K562 (cell line): ENCODE data around the gene GPR149. TPM values are rescaled to one million over a fixed set of nuclear protein-coding genes. Genes with fewer than 3 reads are reported as not detected.

Source experiments
- ATAC-seq: fragments of 200-7000 bp; cut with Tn5 transposase; 3 replicates; pipeline ENCODE4 v1.9.1; 2020; ENCODE audit warnings: moderate library complexity
- BruUV-seq: library from RNA; stranded (reverse); fragments of 400-500 nt; replicated peaks from 2 replicates; lab custom pipeline; 2021; lab: Mats Ljungman, UMichigan
- CTCF ChIA-PET: fragments of 300-600 bp; formaldehyde crosslinking; extraction: SDS; loops from one replicate; lab custom pipeline; 2021; ENCODE audit warnings: low intra/inter-chr PET ratio; lab: Yijun Ruan, JAX
- POLR2A ChIA-PET: fragments of 300-600, 350-650 bp; sonication (Branson Sonifier 250); formaldehyde crosslinking; extraction: SDS; loops from one replicate; lab custom pipeline; 2021; ENCODE audit warnings: antibody characterized with exemption, inconsistent platforms; lab: Yijun Ruan, JAX
- DNase-seq, 4 experiments: peaks; one replicate each; pipeline versions ENCODE4 v3.0.0 to v3.0.0-alpha.2; 2011 to 2018; ENCODE audit warnings: low spot score in 3 of 4, mixed read lengths in 3 of 4; ENCODE audit errors: extremely low read depth in 1 of 4
- FAIRE-seq: peaks from 2 replicates; lab custom pipeline; 2011; peaks lifted over from hg19 to GRCh38; lab: Jason Lieb, UNC
- H2AFZ ChIP-seq: 2 replicates; pipeline ENCODE4 v1.6.0; 2011; ENCODE audit warnings: low read depth, low read length, control low read depth, inconsistent platforms
- H3K27ac ChIP-seq: fragments of 200-600 bp; 3 replicates; pipeline ENCODE4 v1.8.0; 2011; ENCODE audit warnings: low read depth, mild to moderate bottlenecking, control low read depth, inconsistent platforms, low read length, moderate library complexity, mixed read lengths; ENCODE audit errors: extremely low read depth
- H3K27me3 ChIP-seq, 2 experiments: fragments of 300-600 bp in 1 of 2; 2 replicates in 1 of 2; 3 replicates in 1 of 2; pipeline versions ENCODE4 v1.6.0 to v1.8.0; 2011; ENCODE audit warnings: inconsistent platforms in 2 of 2, low read length in 2 of 2, mild to moderate bottlenecking in 1 of 2, mixed read lengths in 1 of 2, moderate library complexity in 1 of 2; ENCODE audit not compliant: control insufficient read depth in 2 of 2, insufficient read depth in 2 of 2
- H3K36me3 ChIP-seq: fragments of 300-600 bp; 3 replicates; pipeline ENCODE4 v1.8.0; 2011; ENCODE audit warnings: mild to moderate bottlenecking, low read length, inconsistent platforms; ENCODE audit not compliant: control insufficient read depth, insufficient read depth
- H3K4me1 ChIP-seq, 2 experiments: fragments of 200-600 bp in 1 of 2; replicated peaks in 1 of 2; 2 replicates in 1 of 2; 3 replicates in 1 of 2; pipeline versions ENCODE4 v1.5.1 to v1.8.0; 2011; ENCODE audit warnings: inconsistent platforms in 2 of 2, low read length in 2 of 2, mild to moderate bottlenecking in 1 of 2, mixed read lengths in 1 of 2, moderate library complexity in 1 of 2; ENCODE audit not compliant: control insufficient read depth in 2 of 2, insufficient read depth in 2 of 2
- H3K4me2 ChIP-seq: 2 replicates; pipeline ENCODE4 v1.6.1; 2011; ENCODE audit warnings: low read length, control low read depth, inconsistent platforms, mixed read lengths; ENCODE audit not compliant: insufficient read depth
- H3K4me3 ChIP-seq: fragments of 200-600 bp; sonication (generic), shearing (Covaris generic); 2 replicates; pipeline ENCODE4 v1.5.1; 2016; ENCODE audit warnings: control low read depth, inconsistent platforms
- H3K79me2 ChIP-seq: fragments of 200-600 bp; 3 replicates; pipeline ENCODE4 v1.8.0; 2011; ENCODE audit warnings: low read length, inconsistent platforms; ENCODE audit not compliant: control insufficient read depth, insufficient read depth
- H3K9ac ChIP-seq, 2 experiments: 2 replicates each; pipeline versions ENCODE4 v1.6.0 to v1.6.1; 2011; ENCODE audit warnings: low read depth in 2 of 2, low read length in 2 of 2, control low read depth in 1 of 2, inconsistent platforms in 1 of 2, mild to moderate bottlenecking in 1 of 2, mixed read lengths in 1 of 2; ENCODE audit not compliant: insufficient read depth in 1 of 2
- H3K9me1 ChIP-seq: one replicate; pipeline ENCODE4 v1.6.0; 2011; ENCODE audit warnings: inconsistent platforms, mild to moderate bottlenecking, low read length, moderate library complexity; ENCODE audit not compliant: control insufficient read depth, insufficient read depth
- H3K9me3 ChIP-seq: replicated peaks from 2 replicates; pipeline ENCODE4 v1.5.1; 2011; ENCODE audit warnings: low read depth, low read length, inconsistent platforms; ENCODE audit not compliant: control insufficient read depth, insufficient read depth
- H4K20me1 ChIP-seq: replicated peaks from 2 replicates; pipeline ENCODE4 v1.6.1; 2011; ENCODE audit warnings: low read length, inconsistent platforms, mixed read lengths; ENCODE audit not compliant: control insufficient read depth, insufficient read depth
- ERF ChIP-seq: fragments of 450-650 bp; formaldehyde crosslinking; IDR thresholded peaks from 2 replicates; pipeline ENCODE4 v1.4.0; 2020; ENCODE audit warnings: mild to moderate bottlenecking, mixed read lengths
- ETS2 ChIP-seq: IDR thresholded peaks from 2 replicates; pipeline ENCODE4 v1.6.1; 2016; ENCODE audit warnings: borderline replicate concordance, missing genetic modification characterization, mild to moderate bottlenecking, moderate library complexity, missing compliant biosample characterization; ENCODE audit not compliant: poor library complexity, severe bottlenecking
- FOXM1 ChIP-seq, 2 experiments: fragments of 450-650 bp in 1 of 2; sonication (generic) in 1 of 2; formaldehyde crosslinking in 1 of 2; IDR thresholded peaks; 2 replicates each; pipeline versions ENCODE4 v1.6.1 to v1.9.0; 2017 to 2022; ENCODE audit warnings: low read depth in 2 of 2, mild to moderate bottlenecking in 2 of 2, missing genetic modification reagents in 1 of 2, moderate library complexity in 1 of 2
- GATA2 ChIP-seq: sonication (generic); formaldehyde crosslinking; IDR thresholded peaks from 2 replicates; pipeline ENCODE4 v1.4.0; 2020; ENCODE audit warnings: mild to moderate bottlenecking, missing genetic modification reagents
- HOXB6 ChIP-seq: fragments of 250-450 bp; sonication (Bioruptor Pico); IDR thresholded peaks from 2 replicates; pipeline ENCODE4 v1.5.1; 2022; ENCODE audit warnings: mild to moderate bottlenecking, borderline replicate concordance
- KHSRP ChIP-seq: fragments of 450-650 bp; IDR thresholded peaks from 2 replicates; pipeline ENCODE4 v1.6.1; 2017
- PTBP1 ChIP-seq: fragments of 200-400 bp; formaldehyde crosslinking; IDR thresholded peaks from 2 replicates; pipeline ENCODE4 v1.6.1; 2017; ENCODE audit warnings: low read depth, low read length
- SP1 ChIP-seq: sonication (generic); formaldehyde crosslinking; IDR thresholded peaks from 2 replicates; pipeline ENCODE4 v1.8.1; 2022; ENCODE audit warnings: mild to moderate bottlenecking, missing genetic modification reagents
- SP2 ChIP-seq: IDR thresholded peaks from 2 replicates; pipeline ENCODE4 v1.6.1; 2011; ENCODE audit warnings: mild to moderate bottlenecking, low read depth, low read length, moderate library complexity; ENCODE audit not compliant: poor library complexity, severe bottlenecking; ENCODE audit errors: extremely low read depth
- THRAP3 ChIP-seq: fragments of 450-650 bp; IDR thresholded peaks from 2 replicates; pipeline ENCODE4 v1.6.1; 2016; ENCODE audit warnings: mild to moderate bottlenecking, inconsistent platforms, borderline replicate concordance
- TRIM24 ChIP-seq, 2 experiments: fragments of 450-650 bp; IDR thresholded peaks; 2 replicates each; pipeline ENCODE4 v1.6.1; 2016
- ZNF316 ChIP-seq: fragments of 450-650 bp; IDR thresholded peaks from 2 replicates; pipeline ENCODE4 v1.6.1; 2016
- ZNF695 ChIP-seq: fragments of 450-650 bp; formaldehyde crosslinking; IDR thresholded peaks from 2 replicates; pipeline ENCODE4 v1.4.0; 2020; ENCODE audit warnings: mild to moderate bottlenecking, moderate library complexity
- ZSCAN32 ChIP-seq: fragments of 450-650 bp; formaldehyde crosslinking; IDR thresholded peaks from 2 replicates; pipeline ENCODE4 v1.4.0; 2020; ENCODE audit warnings: mild to moderate bottlenecking, moderate library complexity
- WGBS: fragments of 100-300 bp; shearing (Covaris generic); methylation state at CpG from one replicate; pipeline ENCODE4 v1.1.6; 2016; ENCODE audit warnings: low coverage, mixed read lengths; ENCODE audit not compliant: insufficient coverage; ENCODE audit errors: missing lambda C conversion rate; 5-methylcytosine and 5-hydroxymethylcytosine counted together
- in situ Hi-C: fragments of 300-500 bp; cut with MboI; formaldehyde crosslinking; loops from 4 replicates; pipeline ENCODE4 v1.15.0; 2018; ENCODE audit warnings: inconsistent platforms, mixed read lengths
- intact Hi-C: fragments of 100-400 bp; cut with micrococcal nuclease; formaldehyde crosslinking; loops from 2 replicates; pipeline ENCODE4 v1.14.2; 2022
- polyA plus RNA-seq, 8 experiments: library from polyadenylated mRNA; depleted of rRNA in 4 of 8; stranded (reverse) in 5 of 8; unstranded in 3 of 8; fragments of >200 nt; fragmentation: Nextera tagmentation in 2 of 8; fragmentation: Illumina TruSeq in 1 of 8; extraction: Ambion mirVana in 2 of 8; extraction: Trizol in 1 of 8; gene quantifications; 2 replicates each; pipeline versions ENCODE4 v1.2.1 to v1.2.3, GENCODE V29; 2011 to 2014; ENCODE audit warnings: inconsistent platforms in 1 of 8, missing spikeins in 1 of 8
- total RNA-seq, 7 experiments: library from RNA; depleted of rRNA in 6 of 7; stranded (reverse); fragments of >200 nt in 6 of 7; fragmentation: Illumina TruSeq in 2 of 7; extraction: Trizol in 2 of 7; gene quantifications; 2 replicates each; pipeline versions ENCODE4 v1.2.1 to v1.2.3, GENCODE V29; 2011 to 2021; ENCODE audit warnings: low replicate concordance in 1 of 7
- TF ChIP-seq, protein P1 (sequence below): IDR thresholded peaks from 2 replicates; pipeline ENCODE4 v1.6.1; 2011; ENCODE audit warnings: borderline replicate concordance, low read depth, mild to moderate bottlenecking, moderate library complexity, low read length; ENCODE audit not compliant: insufficient read depth, poor library complexity, severe bottlenecking
- TF ChIP-seq, protein P2 (sequence below): fragments of 150-350 bp; conservative IDR thresholded peaks from 2 replicates; pipeline ENCODE4 v1.6.1; 2014; ENCODE audit warnings: low read length
- TF ChIP-seq, protein P3 (sequence below): fragments of 250-450 bp; sonication (Bioruptor Pico); IDR thresholded peaks from 2 replicates; pipeline ENCODE4 v1.9.0; 2021; ENCODE audit warnings: mild to moderate bottlenecking, inconsistent platforms

Gene GPR149
- total and polyA plus RNA-seq, 9 of the 15 experiments (the other 6 are each of a cell fraction or from before 2014, with no cell fraction given) = not detected

DNA sequence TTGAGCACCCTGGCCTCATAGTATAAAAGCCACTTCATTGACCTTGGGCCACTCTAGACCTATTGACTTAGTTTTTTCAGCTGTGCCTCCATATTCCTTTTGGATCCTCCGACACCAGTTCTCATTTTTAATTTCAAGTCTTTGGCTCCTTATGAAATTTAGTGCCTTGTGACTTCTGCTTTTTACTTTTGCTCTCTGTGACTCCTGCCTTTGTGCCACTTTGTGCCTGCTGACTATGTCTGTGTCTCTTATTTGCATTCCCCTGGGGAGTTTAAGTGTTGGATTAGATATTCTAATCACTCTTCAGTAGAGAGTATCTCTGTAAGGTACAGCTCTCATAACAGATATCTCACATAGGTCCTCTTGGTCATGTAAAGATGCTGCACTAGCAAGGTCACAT lies 39.6 kb upstream of the GPR149 start:
- no peak overlapping the region for H3K4me2 ChIP-seq
- ATAC-seq (no peak), DNase-seq (no peak), FAIRE-seq (no peak)
- no peaks in the 10 kb centered on the region for H3K36me3 ChIP-seq
- H3K9ac ChIP-seq = no peak overlapping the region
- no peaks in the 10 kb centered on the region for H3K79me2 ChIP-seq
- WGBS = 0% methylated on average over 1 of the region's 1 CpG
- no TSS peak for BruUV-seq
- H3K4me3 ChIP-seq = no peak overlapping the region
- H3K9me1 ChIP-seq = no peaks in the 10 kb centered on the region
- ChIA-PET CTCF (no interaction called here), POLR2A (no interaction called here)
- peaks cover 2% of the 10 kb centered on the region for H3K9me3 ChIP-seq
- no peaks in the 10 kb centered on the region for H3K27me3 ChIP-seq
- H3K4me1 ChIP-seq = no peaks in the 10 kb centered on the region
- no peak overlapping the region for H2AFZ ChIP-seq
- intact Hi-C loops = no loop called here
- in situ Hi-C loops = no loop called here
- no peaks in the 10 kb centered on the region for H4K20me1 ChIP-seq
- H3K27ac ChIP-seq = no peak overlapping the region
- no peak for TF ChIP-seq PTBP1
- no peak for TF ChIP-seq HOXB6
- TF ChIP-seq, protein P1, sequence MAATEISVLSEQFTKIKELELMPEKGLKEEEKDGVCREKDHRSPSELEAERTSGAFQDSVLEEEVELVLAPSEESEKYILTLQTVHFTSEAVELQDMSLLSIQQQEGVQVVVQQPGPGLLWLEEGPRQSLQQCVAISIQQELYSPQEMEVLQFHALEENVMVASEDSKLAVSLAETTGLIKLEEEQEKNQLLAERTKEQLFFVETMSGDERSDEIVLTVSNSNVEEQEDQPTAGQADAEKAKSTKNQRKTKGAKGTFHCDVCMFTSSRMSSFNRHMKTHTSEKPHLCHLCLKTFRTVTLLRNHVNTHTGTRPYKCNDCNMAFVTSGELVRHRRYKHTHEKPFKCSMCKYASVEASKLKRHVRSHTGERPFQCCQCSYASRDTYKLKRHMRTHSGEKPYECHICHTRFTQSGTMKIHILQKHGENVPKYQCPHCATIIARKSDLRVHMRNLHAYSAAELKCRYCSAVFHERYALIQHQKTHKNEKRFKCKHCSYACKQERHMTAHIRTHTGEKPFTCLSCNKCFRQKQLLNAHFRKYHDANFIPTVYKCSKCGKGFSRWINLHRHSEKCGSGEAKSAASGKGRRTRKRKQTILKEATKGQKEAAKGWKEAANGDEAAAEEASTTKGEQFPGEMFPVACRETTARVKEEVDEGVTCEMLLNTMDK = no peak
- TF ChIP-seq, protein P2, sequence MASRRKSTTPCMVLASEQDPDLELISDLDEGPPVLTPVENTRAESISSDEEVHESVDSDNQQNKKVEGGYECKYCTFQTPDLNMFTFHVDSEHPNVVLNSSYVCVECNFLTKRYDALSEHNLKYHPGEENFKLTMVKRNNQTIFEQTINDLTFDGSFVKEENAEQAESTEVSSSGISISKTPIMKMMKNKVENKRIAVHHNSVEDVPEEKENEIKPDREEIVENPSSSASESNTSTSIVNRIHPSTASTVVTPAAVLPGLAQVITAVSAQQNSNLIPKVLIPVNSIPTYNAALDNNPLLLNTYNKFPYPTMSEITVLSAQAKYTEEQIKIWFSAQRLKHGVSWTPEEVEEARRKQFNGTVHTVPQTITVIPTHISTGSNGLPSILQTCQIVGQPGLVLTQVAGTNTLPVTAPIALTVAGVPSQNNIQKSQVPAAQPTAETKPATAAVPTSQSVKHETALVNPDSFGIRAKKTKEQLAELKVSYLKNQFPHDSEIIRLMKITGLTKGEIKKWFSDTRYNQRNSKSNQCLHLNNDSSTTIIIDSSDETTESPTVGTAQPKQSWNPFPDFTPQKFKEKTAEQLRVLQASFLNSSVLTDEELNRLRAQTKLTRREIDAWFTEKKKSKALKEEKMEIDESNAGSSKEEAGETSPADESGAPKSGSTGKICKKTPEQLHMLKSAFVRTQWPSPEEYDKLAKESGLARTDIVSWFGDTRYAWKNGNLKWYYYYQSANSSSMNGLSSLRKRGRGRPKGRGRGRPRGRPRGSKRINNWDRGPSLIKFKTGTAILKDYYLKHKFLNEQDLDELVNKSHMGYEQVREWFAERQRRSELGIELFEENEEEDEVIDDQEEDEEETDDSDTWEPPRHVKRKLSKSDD = no peak
- no peak for TF ChIP-seq KHSRP
- TF ChIP-seq ZNF316 = no peak
- TF ChIP-seq THRAP3 = no peak
- no peak for TF ChIP-seq ZNF695
- TF ChIP-seq, protein P3, sequence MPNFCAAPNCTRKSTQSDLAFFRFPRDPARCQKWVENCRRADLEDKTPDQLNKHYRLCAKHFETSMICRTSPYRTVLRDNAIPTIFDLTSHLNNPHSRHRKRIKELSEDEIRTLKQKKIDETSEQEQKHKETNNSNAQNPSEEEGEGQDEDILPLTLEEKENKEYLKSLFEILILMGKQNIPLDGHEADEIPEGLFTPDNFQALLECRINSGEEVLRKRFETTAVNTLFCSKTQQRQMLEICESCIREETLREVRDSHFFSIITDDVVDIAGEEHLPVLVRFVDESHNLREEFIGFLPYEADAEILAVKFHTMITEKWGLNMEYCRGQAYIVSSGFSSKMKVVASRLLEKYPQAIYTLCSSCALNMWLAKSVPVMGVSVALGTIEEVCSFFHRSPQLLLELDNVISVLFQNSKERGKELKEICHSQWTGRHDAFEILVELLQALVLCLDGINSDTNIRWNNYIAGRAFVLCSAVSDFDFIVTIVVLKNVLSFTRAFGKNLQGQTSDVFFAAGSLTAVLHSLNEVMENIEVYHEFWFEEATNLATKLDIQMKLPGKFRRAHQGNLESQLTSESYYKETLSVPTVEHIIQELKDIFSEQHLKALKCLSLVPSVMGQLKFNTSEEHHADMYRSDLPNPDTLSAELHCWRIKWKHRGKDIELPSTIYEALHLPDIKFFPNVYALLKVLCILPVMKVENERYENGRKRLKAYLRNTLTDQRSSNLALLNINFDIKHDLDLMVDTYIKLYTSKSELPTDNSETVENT (CRISPR knock-in tag) = no peak
- TF ChIP-seq SP1 = no peak
- no peak for TF ChIP-seq FOXM1 (IDR thresholded peaks at IDR 0.05; ENCODE audit: low read depth)
- TF ChIP-seq FOXM1 (CRISPR knock-in tag; IDR thresholded peaks at IDR 0.05; ENCODE audit: low read depth) = no peak
- no peak for TF ChIP-seq ZSCAN32
- no peak for TF ChIP-seq SP2
- TF ChIP-seq TRIM24 (IDR thresholded peaks at IDR 0.05) = no peak
- TF ChIP-seq ETS2 = no peak
- no peak for TF ChIP-seq GATA2 (CRISPR knock-in tag)
- no peak for TF ChIP-seq ERF
